NOMO-1 treated with DMSO at 0.1 percent for 48 hours (cell line): ENCODE results near the gene NT5DC1.

Experiments
- DNase-seq: peaks from one replicate; lab custom pipeline; 2025; ENCODE audit not compliant: unreplicated experiment; lab: John Stamatoyannopoulos, UW

The NT5DC1 gene

GRCh38 chr6:116189472-116189871 lies 88.8 kb downstream of the NT5DC1 start:
- DNase-seq: no peak

DNA sequence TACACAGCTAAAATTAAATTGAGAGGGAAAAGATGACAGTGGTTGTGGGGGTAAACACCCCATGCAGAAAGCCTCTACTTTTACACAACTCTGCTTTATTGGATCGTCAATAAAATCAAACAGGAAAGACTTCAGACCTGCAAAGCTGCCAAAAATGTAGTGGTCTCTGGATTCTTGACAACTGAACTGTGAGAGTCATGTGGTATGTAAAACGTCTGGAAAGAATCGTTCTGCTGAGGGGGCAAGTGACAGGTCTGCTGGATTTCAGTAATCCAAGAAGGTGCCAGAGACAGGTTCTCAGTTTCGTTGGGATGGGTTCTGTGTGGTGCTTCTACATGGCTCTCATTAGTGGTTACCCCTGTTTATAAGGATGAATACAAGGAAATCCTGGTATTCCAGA lies 89.9 kb downstream of the NT5DC1 start:
- no peak for DNase-seq

GRCh38 chr6:116191881-116192280 lies 91.2 kb downstream of the NT5DC1 start:
- DNase-seq: no peak

DNA sequence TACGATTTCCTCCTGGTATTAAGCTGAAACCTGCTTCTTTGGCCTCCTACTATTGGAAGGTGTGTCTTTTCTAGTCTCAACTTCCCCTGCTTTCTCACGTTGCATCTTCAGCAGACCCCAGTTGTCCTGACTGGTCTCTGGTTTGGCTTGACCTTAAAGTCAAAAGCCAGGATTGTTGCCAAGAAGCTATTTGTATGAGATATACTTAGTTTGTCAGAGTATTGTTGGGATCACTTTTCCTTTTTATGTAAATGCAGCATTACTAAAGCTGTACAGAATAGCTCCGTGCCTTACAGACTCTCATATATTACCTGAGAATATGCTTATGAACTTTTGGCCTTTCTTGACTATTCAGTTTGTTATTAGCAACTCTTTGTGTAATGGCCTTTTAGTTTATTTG lies 92.1 kb downstream of the NT5DC1 start:
- no peak for DNase-seq

- no peak for DNase-seq
Measured at GRCh38 chr6:116196841-116197240, 96.2 kb downstream of the NT5DC1 start.

DNA sequence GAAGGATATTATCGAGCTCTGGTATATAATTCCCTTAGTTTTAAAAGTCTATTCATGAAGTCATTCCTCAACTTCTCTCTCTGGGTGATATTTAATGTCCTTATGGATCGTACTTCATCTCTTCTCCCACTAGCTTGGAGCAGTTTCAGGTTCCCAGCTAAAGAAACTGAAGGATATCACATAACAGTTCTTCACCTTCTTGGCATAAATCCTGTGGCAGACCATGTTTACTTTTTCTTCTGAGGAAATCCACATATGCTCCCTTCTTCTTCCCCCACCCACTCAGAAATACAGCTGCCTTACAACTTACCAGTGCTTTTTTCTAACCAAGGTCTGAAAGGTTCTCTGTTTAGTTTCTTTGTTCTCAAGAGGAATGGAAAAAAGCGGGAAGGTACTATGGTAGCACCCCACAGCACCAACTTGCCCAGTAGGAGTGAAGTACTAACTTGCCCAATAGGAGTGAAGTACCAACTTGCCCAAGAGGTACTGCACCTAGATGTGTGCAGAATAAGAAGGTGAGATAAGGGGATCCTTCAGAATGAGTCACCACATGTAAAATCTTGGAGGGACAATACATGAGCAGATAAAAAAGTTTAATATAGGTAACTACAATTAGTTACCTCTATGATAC lies 100.1 kb downstream of the NT5DC1 start:
- no peak for DNase-seq

- DNase-seq: no peak
Measured at GRCh38 chr6:116201538-116201937, 100.9 kb downstream of the NT5DC1 start.

GRCh38 chr6:116205281-116205680 lies 104.6 kb downstream of the NT5DC1 start:
- DNase-seq: no peak

DNA sequence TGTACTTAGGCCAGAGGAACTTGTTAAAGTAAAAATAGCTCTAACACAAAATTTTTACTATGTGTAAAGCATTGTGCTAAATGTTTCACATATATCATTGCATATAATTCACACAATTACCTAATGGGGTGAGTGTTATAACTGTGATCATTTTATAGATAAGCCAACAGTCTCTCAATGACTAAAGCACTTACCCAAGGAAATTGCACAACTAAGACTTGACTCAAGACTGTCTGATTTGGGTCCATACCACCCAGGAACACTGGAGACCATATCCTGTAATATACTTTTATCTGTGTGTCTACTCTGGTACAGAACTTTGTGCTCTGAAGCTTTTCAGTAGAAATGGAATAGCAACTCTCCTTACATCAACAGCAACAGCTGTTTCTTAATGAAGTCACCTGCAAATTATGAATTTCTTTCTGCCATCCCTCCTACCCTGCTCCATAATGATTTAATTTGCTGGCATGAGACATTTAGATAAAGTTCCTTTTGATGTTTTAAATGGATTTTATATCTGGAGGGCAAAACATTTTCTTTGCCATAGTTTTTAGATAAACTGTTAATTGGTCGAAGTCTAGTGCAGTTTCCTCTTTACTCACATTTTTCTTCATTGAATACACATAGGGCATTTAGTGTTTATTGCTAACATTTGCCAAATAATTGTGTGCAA lies 105.7 kb downstream of the NT5DC1 start:
- peak; percentile 54 for DNase-seq

DNA sequence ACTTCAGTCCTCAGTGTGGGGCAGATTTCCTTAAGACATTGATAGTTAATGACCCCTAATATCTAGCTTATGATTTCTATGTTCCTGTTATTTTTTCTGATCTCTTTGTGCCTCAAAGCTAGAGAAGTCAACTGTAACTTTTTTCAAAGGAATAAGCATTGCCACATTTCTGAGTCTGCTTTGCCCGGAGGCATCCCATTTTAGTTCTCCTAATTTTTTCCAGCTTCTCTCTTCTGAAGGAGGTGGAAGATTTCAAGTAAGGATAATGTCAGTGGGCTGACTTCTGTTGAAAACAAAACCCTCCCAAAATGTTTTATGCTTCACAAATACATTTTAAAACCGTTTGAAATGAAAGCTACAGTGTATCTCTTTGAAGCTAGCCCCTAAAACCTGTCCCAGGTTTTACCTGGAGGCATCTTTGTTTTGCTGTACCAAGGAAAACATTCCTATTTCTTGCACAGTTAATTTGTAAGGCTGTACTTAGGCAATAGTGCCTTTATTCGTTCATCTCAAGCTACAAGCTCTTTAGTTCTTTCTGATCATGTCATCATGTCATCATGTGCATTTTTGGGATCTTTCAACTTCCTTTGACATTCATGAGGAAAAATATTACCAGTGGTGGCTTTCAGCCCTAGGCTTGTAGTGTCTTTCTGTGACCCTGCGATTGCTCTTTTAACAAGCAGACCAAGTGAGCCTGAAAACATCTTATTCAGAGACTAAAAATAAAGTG lies 107.6 kb downstream of the NT5DC1 start:
- DNase-seq: no peak

- DNase-seq: no peak
Measured at GRCh38 chr6:116210316-116210715, 109.7 kb downstream of the NT5DC1 start.

- DNase-seq: no peak
Measured at GRCh38 chr6:116210750-116211425, 110.2 kb downstream of the NT5DC1 start.

- no peak for DNase-seq
Measured at GRCh38 chr6:116214681-116215080, 114.0 kb downstream of the NT5DC1 start.

DNA sequence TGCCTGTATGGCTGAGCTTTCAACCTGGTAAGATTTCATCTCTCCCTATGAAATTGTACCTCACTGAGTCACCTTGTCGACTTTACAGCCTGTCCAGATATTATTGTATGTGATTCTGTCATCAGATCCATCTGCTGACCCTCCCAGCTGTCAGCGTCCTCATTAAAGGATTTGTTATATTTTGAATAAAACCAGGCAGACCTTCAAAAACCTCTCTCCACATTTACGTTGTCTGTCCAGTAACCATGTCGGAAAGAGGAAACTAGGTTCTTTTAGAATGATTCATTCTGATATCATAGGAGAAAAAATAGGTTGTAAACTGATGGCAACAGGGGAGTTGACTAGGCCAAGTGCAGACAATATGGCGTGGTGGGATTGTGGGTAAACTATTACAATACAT lies 114.8 kb downstream of the NT5DC1 start:
- peak; percentile 11 for DNase-seq

DNA sequence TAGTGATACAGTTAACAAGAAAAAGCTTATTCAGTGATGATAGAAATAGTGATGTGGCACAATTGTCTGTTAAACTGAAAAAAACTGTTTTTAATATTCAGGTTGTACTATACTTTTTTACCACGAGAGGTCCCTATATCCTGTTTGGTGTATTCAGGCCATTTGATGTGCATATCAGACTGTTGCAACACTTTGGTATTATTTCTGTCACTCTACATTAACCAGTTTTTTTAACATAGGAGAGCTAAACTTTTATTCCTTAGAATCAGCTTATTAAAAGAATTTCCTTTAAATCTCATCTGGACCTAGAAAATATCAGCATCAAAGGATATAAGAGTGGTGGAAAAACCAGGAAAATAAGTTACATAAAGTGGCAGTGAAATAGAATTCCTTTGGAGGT lies 116.4 kb downstream of the NT5DC1 start:
- DNase-seq: peak; percentile 77

- DNase-seq: peak; percentile 48
Measured at GRCh38 chr6:116218172-116218633, 117.5 kb downstream of the NT5DC1 start.

DNA sequence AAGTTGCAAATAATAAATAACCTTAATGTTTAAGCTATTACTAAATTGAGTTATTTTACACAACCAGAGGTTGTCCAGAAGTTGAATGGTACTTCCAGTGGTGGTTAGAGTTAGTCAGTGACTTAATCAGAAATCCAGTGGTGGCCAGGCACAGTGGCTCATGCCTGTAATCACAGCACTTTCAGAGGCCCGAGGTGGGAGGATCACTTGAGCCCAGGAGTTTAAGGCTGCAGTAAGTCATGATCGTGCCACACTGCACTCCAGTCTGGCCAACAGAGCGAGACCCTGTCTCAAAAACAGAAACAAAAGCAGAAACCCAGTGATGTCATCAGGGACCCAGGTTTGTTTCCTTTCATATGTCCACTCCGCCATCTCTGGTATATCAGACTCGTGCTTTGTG lies 118.2 kb downstream of the NT5DC1 start:
- no peak for DNase-seq

DNA sequence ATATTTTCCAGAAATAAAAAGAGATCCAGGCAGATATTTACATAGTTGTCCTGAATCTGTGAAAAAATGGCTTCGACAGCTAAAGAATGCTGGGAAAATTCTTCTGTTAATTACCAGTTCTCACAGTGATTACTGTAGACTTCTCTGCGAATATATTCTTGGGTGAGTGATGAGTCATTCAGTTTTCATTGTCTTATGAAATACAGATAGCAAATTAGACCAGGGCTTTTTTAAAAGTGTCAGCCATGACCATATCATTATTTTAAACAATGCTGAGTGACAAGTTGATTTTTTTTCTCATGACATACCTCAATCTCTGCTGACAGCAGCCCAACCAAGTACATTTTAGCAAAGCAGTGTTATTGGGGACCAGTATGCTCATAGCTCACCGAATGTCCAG lies 120.4 kb downstream of the NT5DC1 start:
- DNase-seq: peak; percentile 13

DNA sequence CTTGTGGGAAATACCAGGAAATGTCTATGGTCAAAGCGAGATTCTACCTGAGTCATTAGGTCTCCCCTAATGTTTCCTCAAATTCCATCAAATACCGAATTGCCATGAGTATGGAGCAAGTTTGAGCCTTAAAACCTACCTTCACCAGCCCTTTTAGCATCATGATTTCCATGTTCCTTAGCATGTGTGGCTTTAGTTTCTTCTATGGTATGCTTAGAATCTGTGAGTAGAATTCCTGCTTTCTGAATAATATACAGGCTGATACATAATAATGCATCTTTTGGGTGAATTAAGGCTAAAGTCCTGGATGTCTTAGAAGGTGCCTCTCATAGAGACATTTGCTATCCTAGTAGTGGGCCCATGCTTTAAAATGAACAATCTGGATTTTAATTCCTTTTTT lies 121.3 kb downstream of the NT5DC1 start:
- no peak for DNase-seq

- DNase-seq: no peak
Measured at GRCh38 chr6:116223355-116223754, 122.7 kb downstream of the NT5DC1 start.

- no peak for DNase-seq
Measured at GRCh38 chr6:116229287-116229913, 128.7 kb downstream of the NT5DC1 start.
